Effector memory CD4-positive, alpha-beta T cell (primary cell): Measurements from ENCODE around the gene COL5A1.

Experiments used
- DNase-seq, 3 donors: peaks; one replicate each; pipeline ENCODE4 v3.0.0-alpha.2; 2020
- H3K27ac ChIP-seq: 2 replicates; pipeline ENCODE4 v1.7.0; 2013; ENCODE audit warnings: mild to moderate bottlenecking, low read length, moderate library complexity; ENCODE audit not compliant: insufficient read depth, poor library complexity, severe bottlenecking
- H3K27me3 ChIP-seq: replicated peaks from 2 replicates; pipeline ENCODE4 v1.7.0; 2013; ENCODE audit warnings: mild to moderate bottlenecking, low read length; ENCODE audit not compliant: insufficient read depth, control insufficient read depth, poor library complexity, severe bottlenecking
- H3K36me3 ChIP-seq: 2 replicates; pipeline ENCODE4 v1.7.0; 2013; ENCODE audit warnings: mild to moderate bottlenecking, low read length, moderate library complexity; ENCODE audit not compliant: control insufficient read depth, insufficient read depth
- H3K4me1 ChIP-seq: 2 replicates; pipeline ENCODE4 v1.7.0; 2013; ENCODE audit warnings: low read length, mild to moderate bottlenecking; ENCODE audit not compliant: control insufficient read depth, insufficient read depth, poor library complexity, severe bottlenecking
- H3K4me3 ChIP-seq: 2 replicates; pipeline ENCODE4 v1.7.0; 2013; ENCODE audit warnings: low read length, low read depth, mild to moderate bottlenecking; ENCODE audit not compliant: insufficient read depth, poor library complexity, severe bottlenecking
- H3K9me3 ChIP-seq: 2 replicates; pipeline ENCODE4 v1.7.0; 2013; ENCODE audit warnings: mild to moderate bottlenecking, low read length, moderate library complexity; ENCODE audit not compliant: control insufficient read depth

The COL5A1 gene

DNA sequence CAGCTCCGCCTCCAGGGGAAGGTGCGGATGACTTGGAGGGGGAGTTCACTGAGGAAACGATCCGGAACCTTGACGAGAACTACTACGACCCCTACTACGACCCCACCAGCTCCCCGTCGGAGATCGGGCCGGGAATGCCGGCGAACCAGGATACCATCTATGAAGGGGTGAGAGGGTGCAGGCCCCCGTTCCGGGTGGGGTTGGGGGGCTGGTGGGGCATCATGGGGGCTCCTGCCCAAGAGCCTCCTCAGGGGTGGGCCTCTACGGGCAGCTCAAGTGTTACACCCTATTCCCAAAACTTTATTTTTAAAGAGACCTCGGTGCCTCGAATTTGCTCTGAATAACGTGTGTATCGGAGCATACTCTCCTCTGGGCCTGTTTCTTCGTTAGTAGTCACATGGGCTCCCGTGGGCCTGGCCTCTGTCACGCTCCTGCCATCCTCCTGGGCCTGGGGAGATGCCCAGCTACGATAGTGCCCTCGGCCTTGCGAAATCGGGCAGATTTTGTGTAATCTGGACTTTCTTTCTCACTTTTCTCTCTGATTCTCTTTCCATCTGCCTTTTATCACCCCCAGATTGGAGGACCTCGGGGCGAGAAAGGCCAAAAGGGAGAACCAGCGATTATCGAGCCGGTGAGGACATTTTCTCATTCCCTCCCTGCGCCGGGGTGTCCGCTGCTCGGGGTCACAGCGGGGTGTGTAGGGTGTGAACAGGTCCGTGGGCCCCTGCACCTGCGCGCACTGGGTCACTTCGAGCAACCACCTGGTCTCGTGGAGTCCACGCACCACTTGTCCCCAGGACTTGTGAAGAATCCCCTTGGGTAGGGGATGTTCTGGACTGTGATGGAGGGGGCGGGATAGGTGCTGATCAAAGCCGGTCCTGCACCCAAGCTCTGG, 90.1 kb downstream of the COL5A1 start:
- Histone ChIP-seq H3K27me3 (no peaks in the 10 kb centered on the region), H3K4me3 (no peak overlapping the region), H3K27ac (no peak overlapping the region), H3K9me3 (no peaks in the 10 kb centered on the region), H3K4me1 (no peaks in the 10 kb centered on the region), H3K36me3 (no peaks in the 10 kb centered on the region)
- no peak for DNase-seq

DNA sequence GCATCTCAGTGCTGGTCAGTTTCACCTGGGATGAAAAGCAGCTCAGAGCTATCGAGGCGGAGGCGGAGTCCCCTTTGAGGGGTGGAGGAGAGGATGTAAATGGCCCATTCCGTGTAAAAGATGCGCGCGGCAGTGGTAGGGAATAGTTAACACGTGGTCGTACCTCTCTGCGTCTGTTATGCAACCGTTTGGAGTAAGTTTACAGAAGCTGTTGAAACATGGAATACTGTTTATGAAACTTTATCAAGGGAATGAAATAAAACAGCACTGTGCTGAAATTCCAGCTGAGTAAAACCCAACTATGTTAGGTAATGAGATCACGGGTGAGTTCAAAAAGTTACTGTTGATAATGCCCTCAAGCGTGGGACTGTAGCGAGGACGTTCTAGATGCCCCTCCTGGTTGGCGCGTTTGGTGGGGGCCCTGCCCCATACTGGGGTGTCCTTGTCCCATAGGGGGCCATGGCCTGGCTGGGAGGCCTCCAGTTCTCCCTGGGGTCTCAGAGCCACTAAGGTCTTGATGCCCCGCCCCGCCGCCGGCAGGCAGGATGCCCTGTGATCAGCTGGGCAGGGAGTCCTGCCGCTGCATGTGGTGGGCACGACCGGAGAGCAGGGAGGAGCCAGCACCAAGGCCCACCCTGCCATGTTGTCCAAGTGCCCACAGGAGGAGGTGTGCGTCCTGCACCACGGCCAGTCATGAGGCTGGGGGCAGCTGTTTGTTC, 90.9 kb downstream of the COL5A1 start:
- Histone ChIP-seq H3K9me3 (no peaks in the 10 kb centered on the region), H3K27ac (no peak overlapping the region), H3K4me1 (no peaks in the 10 kb centered on the region), H3K36me3 (no peaks in the 10 kb centered on the region), H3K4me3 (no peak overlapping the region), H3K27me3 (no peaks in the 10 kb centered on the region)
- no peak for DNase-seq

DNA sequence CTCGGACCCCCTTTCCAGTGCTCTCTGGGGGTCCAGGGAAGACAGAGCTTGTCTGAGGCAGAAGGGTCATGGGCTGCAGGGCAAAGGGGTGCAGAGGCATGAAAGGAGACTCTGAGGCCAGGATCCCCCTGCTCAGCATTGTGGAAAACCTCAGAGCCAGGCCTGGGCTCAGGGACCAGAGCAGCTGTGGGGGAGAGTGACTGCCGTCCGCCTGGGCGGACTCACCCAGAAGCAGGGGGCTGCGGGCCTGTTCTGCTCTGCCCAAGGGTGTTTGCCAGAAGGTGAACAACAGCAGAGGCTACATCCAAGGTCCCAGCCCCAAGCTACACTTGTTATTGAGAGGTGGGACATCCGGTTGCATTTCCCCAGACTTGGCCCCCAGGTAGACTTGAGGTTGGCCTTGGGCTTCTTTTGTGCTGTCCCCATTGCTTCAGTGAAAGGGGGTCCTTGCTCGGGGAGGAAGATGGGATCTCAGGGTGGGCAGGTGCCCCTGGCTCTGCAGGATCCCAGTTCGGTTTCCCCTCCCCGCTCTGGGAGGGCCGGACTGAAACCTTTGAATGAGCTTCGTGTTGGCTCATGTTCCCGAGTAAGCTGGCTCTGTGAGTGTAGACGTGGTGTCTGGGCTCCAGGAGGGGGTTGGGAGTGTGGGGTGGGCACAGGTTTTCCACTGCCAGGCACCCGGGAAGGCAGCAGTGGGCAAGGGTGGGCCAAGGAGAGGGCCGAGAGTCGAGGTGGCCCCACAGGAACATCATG, 92.1 kb downstream of the COL5A1 start:
- Histone ChIP-seq H3K9me3 (no peaks in the 10 kb centered on the region), H3K36me3 (no peaks in the 10 kb centered on the region), H3K4me3 (no peak overlapping the region), H3K4me1 (no peaks in the 10 kb centered on the region), H3K27me3 (no peaks in the 10 kb centered on the region), H3K27ac (no peak overlapping the region)
- no peak for DNase-seq

DNA sequence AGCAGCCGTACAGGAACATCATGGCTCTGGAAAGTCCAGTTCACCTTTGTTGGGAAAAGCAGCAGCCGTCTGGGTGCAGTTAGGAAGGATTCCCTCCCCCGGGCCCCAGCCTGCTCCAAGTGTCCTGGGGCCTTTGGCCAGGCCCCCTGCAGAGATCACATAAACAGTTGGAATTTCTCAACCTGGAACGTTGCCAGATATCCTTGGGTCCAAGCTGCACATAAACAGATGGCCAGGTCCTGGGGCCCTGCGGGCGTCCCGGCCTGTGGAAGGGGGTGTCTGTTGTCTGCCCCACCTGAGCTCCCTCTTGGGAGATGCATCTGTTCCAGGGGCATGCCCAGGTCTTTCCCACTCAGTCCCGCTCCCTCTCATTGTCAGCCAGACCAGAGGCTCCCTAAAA, 92.7 kb downstream of the COL5A1 start:
- H3K9me3 ChIP-seq = no peaks in the 10 kb centered on the region
- H3K27ac ChIP-seq = no peak overlapping the region
- H3K27me3 ChIP-seq = no peaks in the 10 kb centered on the region
- H3K4me1 ChIP-seq = no peaks in the 10 kb centered on the region
- no peaks in the 10 kb centered on the region for H3K36me3 ChIP-seq
- DNase-seq = no peak
- no peak overlapping the region for H3K4me3 ChIP-seq

DNA sequence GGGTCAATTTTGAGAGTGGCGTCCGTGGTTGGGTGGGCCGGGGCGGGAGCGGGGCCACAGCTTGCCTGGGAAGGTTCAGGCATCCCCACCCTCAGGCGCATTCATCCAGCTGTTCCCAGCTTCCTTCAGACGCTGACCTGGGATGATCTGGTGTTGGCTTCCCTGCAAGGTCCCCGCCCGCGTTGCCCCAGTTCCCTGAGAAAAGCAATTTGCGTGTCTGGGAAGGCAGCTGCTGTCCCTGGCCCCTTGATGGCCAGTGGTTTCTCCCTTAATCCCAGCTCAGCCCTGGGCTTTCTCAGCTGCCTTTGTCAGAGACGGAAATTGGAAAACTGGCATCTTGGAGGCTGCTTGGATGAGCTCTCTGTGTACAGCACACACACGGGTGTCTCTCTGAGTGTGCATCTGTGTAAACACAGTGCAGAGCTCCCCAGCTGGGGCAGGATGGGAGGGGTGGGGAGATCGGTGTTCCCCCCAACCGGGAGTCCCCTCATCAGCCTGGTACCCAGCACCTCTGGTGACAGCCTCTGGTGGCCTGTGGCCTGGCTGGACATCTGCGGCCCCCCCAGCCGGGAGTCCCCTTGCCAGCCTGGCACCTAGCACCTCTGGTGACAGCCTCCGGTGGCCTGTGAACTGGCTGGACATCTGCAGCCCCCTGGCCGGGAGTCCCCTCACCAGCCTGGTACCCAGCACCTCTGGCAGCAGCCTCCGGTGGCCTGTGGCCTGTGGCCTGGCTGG, 94.0 kb downstream of the COL5A1 start:
- H3K4me1 ChIP-seq = no peaks in the 10 kb centered on the region
- H3K27ac ChIP-seq = no peak overlapping the region
- DNase-seq = no peak
- no peak overlapping the region for H3K4me3 ChIP-seq
- H3K27me3 ChIP-seq = no peaks in the 10 kb centered on the region
- H3K9me3 ChIP-seq = no peaks in the 10 kb centered on the region
- H3K36me3 ChIP-seq = no peaks in the 10 kb centered on the region

DNA sequence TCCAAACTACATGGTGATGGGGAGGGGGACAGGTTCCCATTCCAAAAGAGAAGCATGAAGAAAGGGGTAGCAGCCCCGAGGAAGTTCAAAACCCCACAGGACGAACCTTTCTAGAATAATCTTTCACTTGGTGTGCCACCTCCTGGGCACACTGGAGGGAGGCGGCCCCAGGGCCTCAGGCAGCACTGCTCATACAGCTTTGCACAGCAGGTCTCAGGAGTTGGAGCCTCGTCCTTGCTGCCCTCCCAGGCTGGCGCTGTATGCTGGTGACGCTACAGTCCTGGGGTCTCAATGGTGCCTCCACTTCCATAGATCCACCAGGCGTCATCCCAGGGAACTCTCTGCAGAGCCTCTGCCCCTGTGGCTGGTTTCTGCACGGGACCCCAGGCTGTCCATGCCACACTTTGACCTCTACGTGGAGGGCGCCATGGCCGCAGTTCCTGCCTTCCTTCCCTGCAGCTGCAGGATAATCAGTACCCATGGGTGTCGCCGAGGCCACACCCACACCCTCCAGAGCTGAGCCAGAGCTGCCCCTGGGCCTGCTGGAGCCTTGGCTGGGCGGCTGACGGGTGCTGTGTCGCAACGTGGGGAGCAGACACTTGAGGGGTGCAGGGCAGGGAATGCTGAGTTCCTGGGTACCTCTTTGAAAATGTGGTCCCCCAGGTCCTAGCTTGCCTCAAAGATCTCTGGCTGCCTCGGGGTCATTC, 95.3 kb downstream of the COL5A1 start:
- Histone ChIP-seq H3K4me1 (no peaks in the 10 kb centered on the region), H3K36me3 (no peaks in the 10 kb centered on the region)

DNA sequence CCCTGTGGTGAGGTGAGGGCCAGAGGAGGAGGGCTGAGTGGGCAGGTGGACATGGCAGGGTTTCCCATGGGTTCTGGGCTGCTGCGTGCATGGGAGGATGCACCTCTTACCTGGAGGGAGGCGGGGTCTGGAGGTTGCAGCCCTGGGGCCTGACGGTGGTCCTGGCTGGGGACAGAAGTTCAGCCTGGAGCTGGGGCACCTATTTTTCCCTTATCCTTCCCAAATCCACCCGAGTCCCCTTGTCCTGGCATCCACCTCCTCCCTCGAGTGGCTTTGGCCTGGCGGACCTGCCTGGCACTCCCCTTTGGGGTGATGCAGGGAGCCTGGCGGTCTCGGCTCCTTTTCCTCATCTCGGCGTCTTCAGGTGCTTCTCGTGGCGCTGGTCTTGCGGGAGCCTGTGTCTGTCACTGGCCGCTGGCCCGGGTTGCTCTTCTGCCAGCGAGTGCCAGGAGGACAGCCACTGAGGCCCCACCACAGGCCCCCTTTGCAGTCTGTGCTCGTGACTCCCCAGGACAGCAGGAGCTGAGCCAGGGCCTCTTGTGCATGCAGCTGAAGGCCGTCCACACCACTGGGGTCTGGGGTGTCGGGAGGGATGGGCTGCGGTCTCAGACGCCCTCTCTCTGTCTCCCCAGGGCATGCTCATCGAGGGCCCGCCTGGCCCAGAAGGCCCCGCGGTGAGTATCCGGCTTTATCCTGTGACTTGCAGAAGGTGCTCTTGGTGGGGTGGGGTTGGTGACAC, 96.4 kb downstream of the COL5A1 start:
- Histone ChIP-seq H3K9me3 (no peaks in the 10 kb centered on the region), H3K36me3 (no peaks in the 10 kb centered on the region), H3K4me3 (no peak overlapping the region), H3K27ac (no peak overlapping the region), H3K4me1 (no peaks in the 10 kb centered on the region), H3K27me3 (no peaks in the 10 kb centered on the region)
- no peak for DNase-seq

More for the DNA sequence above, 95.3 kb downstream of the COL5A1 start:
- no peak for DNase-seq
- H3K27me3 ChIP-seq = no peaks in the 10 kb centered on the region
- H3K9me3 ChIP-seq = no peaks in the 10 kb centered on the region
- H3K4me3 ChIP-seq = no peak overlapping the region
- no peak overlapping the region for H3K27ac ChIP-seq

DNA sequence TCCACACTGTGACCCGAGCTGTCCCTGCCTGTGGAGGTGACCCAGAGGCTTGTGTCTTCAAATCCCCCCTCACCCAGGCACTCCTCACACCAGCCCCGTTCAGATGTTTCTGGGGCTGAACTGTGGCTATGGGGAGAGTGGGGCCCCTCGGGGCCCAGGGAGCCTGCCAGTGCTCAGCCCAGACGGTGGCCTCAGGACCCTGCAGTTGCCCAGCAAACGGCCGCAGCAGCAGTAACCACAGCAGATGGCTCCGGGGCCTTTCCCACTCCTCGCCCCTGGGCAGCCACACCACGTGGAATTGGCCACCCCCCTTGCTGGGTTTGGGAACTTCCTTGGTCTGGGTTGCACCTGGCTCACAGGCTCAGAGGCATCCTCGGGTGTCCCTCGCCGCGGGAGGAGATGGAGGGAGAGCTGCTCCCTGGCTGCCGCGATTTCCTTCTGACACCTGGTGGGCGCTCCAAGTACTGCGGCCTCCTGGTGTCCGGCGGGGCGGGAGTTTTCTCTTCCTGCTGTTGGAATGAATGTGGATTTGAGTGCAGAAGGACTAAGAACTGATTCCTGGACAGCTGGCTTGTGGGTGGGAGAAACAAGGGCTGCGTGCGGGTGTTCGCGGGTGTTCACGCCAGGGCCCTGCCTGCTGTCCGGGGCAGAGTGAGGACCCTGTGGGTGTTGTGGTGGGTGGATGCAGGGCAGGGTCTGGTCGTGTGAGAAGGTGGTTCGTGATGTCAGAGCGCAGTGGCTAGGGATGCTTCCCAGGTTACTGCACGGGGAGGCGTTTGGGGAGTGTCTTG, 97.5 kb downstream of the COL5A1 start:
- Histone ChIP-seq H3K4me1 (no peaks in the 10 kb centered on the region), H3K27ac (no peak overlapping the region), H3K9me3 (no peaks in the 10 kb centered on the region), H3K4me3 (no peak overlapping the region), H3K36me3 (no peaks in the 10 kb centered on the region), H3K27me3 (no peaks in the 10 kb centered on the region)
- peak in 1 of 3 donors; percentile 9 for DNase-seq
